ENCODE results near the gene ADH1A. TPM values are rescaled to one million over a fixed set of nuclear protein-coding genes. Genes with fewer than 3 reads are reported as not detected.

Gene ADH1A
- total RNA-seq, 3 donors from 2014 or later (not counting 1 experiment from before 2014, with no cell fraction given) = not detected

- H3K27me3 Mint-ChIP-seq (ENCODE audit: low read depth in 2 of 2) = peaks cover 0 to 4% of the 10 kb centered on the region in 2 donors
- H3K27ac ChIP-seq (ENCODE audit: low read length) = no peak overlapping the region
- H3K9me3 ChIP-seq (ENCODE audit: control insufficient read depth, insufficient read depth, low read length) = no peaks in the 10 kb centered on the region
- H3K9me3 Mint-ChIP-seq = peaks cover 0 to 2% of the 10 kb centered on the region in 2 donors
- no peaks in the 10 kb centered on the region for H3K4me1 ChIP-seq (ENCODE audit: control insufficient read depth, insufficient read depth, low read length)
- TF ChIP-seq CTCF (IDR thresholded peaks at IDR 0.05) = no peak
- no peak overlapping the region for H3K4me3 ChIP-seq (ENCODE audit: low read length)
- ATAC-seq (no peak), DNase-seq (no peak)
- no peaks in the 10 kb centered on the region for H3K36me3 Mint-ChIP-seq
- H3K27me3 ChIP-seq (ENCODE audit: control insufficient read depth, insufficient read depth, low read length) = no peaks in the 10 kb centered on the region
- H3K36me3 ChIP-seq (ENCODE audit: control insufficient read depth, insufficient read depth, low read length) = no peaks in the 10 kb centered on the region
- H3K4me3 Mint-ChIP-seq = no peak overlapping the region
- 86% methylated on average over 3 of the region's 3 CpGs for WGBS (ENCODE audit: insufficient coverage)
- H3K27ac Mint-ChIP-seq = no peak overlapping the region
- intact Hi-C loops (cut with micrococcal nuclease) = no loop called here
- no peaks in the 10 kb centered on the region for H3K4me1 Mint-ChIP-seq
Measured at GRCh38 chr4:99317354-99317753, 26.6 kb upstream of the ADH1A start.

- Mint-ChIP-seq H3K27ac (no peak overlapping the region), H3K36me3 (no peaks in the 10 kb centered on the region), H3K27me3 (ENCODE audit: low read depth in 2 of 2) (peaks cover 0 to 4% of the 10 kb centered on the region in 2 donors), H3K4me3 (no peak overlapping the region), H3K4me1 (no peaks in the 10 kb centered on the region), H3K9me3 (peaks cover 0 to 2% of the 10 kb centered on the region in 2 donors)
- Histone ChIP-seq H3K4me3 (ENCODE audit: low read length) (no peak overlapping the region), H3K4me1 (ENCODE audit: control insufficient read depth, insufficient read depth, low read length) (no peaks in the 10 kb centered on the region), H3K9me3 (ENCODE audit: control insufficient read depth, insufficient read depth, low read length) (no peaks in the 10 kb centered on the region), H3K36me3 (ENCODE audit: control insufficient read depth, insufficient read depth, low read length) (no peaks in the 10 kb centered on the region), H3K27me3 (ENCODE audit: control insufficient read depth, insufficient read depth, low read length) (no peaks in the 10 kb centered on the region), H3K27ac (ENCODE audit: low read length) (no peak overlapping the region)
- DNase-seq (no peak), ATAC-seq (no peak)
- intact Hi-C loops (cut with micrococcal nuclease) = no loop called here
- no peak for TF ChIP-seq CTCF (IDR thresholded peaks at IDR 0.05)
- WGBS (ENCODE audit: insufficient coverage) = 73% methylated on average over 6 of the region's 6 CpGs
Measured at GRCh38 chr4:99315839-99316238, 25.1 kb upstream of the ADH1A start.

- H3K9me3 ChIP-seq (ENCODE audit: control insufficient read depth, insufficient read depth, low read length) = no peaks in the 10 kb centered on the region
- H3K27ac Mint-ChIP-seq = no peak overlapping the region
Measured at GRCh38 chr4:99314211-99314610, 23.4 kb upstream of the ADH1A start.

More at GRCh38 chr4:99314211-99314610, 23.4 kb upstream of the ADH1A start:
- H3K27me3 Mint-ChIP-seq (ENCODE audit: low read depth in 2 of 2) = peaks cover 0 to 2% of the 10 kb centered on the region in 2 donors
- Histone ChIP-seq H3K4me1 (ENCODE audit: control insufficient read depth, insufficient read depth, low read length) (no peaks in the 10 kb centered on the region), H3K27me3 (ENCODE audit: control insufficient read depth, insufficient read depth, low read length) (no peaks in the 10 kb centered on the region), H3K27ac (ENCODE audit: low read length) (no peak overlapping the region), H3K4me3 (ENCODE audit: low read length) (no peak overlapping the region), H3K36me3 (ENCODE audit: control insufficient read depth, insufficient read depth, low read length) (no peaks in the 10 kb centered on the region)
- H3K36me3 Mint-ChIP-seq = no peaks in the 10 kb centered on the region
- DNase-seq (no peak), ATAC-seq (no peak)
- TF ChIP-seq CTCF (IDR thresholded peaks at IDR 0.05) = no peak
- no peaks in the 10 kb centered on the region for H3K4me1 Mint-ChIP-seq
- H3K4me3 Mint-ChIP-seq = no peak overlapping the region
- no peaks in the 10 kb centered on the region for H3K9me3 Mint-ChIP-seq
- 100% methylated on average over 1 of the region's 1 CpG for WGBS (ENCODE audit: insufficient coverage)
- intact Hi-C loops (cut with micrococcal nuclease) = no loop called here
